WTC11 (cell line): ENCODE results near the gene ALDH8A1. TPM values are rescaled to one million over a fixed set of nuclear protein-coding genes. Genes with fewer than 3 reads are reported as not detected.
A peak's percentile ranks its signal among the peaks of the same experiment; 100 is the strongest.

Source experiments
- ATAC-seq: fragments of 200-7000 bp; cut with Tn5 transposase; 2 replicates; pipeline ENCODE4 v1.10.0; 2021; ENCODE audit warnings: mild to moderate bottlenecking, moderate library complexity
- Bru-seq: library from RNA; stranded (reverse); fragments of 400-500 nt; gene quantifications from one replicate; lab custom pipeline; 2021; lab: Mats Ljungman, UMichigan
- CTCF ChIA-PET: fragments of 300-600 bp; sonication (Branson Sonifier 250); formaldehyde crosslinking; loops from one replicate; lab custom pipeline; 2021; ENCODE audit warnings: antibody characterized with exemption; lab: Charles Lee
- POLR2A ChIA-PET: fragments of 350-600 bp; sonication (Branson Sonifier 250); formaldehyde crosslinking; loops from one replicate; lab custom pipeline; 2021; ENCODE audit warnings: antibody characterized with exemption; lab: Charles Lee
- DNase-seq: peaks from one replicate; pipeline ENCODE4 v3.0.0; 2021; ENCODE audit warnings: low spot score
- H3K27ac Mint-ChIP-seq: 2 replicates; pipeline ENCODE4 v1.8.0; 2021; ENCODE audit warnings: mixed read lengths
- H3K27me3 Mint-ChIP-seq: 2 replicates; pipeline ENCODE4 v1.8.0; 2021; ENCODE audit warnings: low read depth, mild to moderate bottlenecking, moderate library complexity, mixed read lengths
- H3K36me3 Mint-ChIP-seq: 2 replicates; pipeline ENCODE4 v1.8.0; 2021; ENCODE audit warnings: mixed read lengths
- H3K4me1 Mint-ChIP-seq: 2 replicates; pipeline ENCODE4 v1.8.0; 2022; ENCODE audit warnings: mixed read lengths
- H3K4me3 Mint-ChIP-seq: 2 replicates; pipeline ENCODE4 v1.8.0; 2021; ENCODE audit warnings: mild to moderate bottlenecking, moderate library complexity, mixed read lengths
- H3K9me3 Mint-ChIP-seq: 2 replicates; pipeline ENCODE4 v1.8.0; 2021; ENCODE audit warnings: mixed read lengths
- FOXK1 ChIP-seq: sonication (generic); formaldehyde crosslinking; IDR thresholded peaks from 2 replicates; pipeline ENCODE4 v1.8.0; 2022; ENCODE audit warnings: mild to moderate bottlenecking, moderate library complexity, missing genetic modification reagents
- NR3C1 ChIP-seq: sonication (generic); formaldehyde crosslinking; conservative IDR thresholded peaks from 2 replicates; pipeline ENCODE4 v1.8.1; 2023; ENCODE audit warnings: low read depth, mild to moderate bottlenecking, missing genetic modification reagents
- PRRX2 ChIP-seq: fragments of 250-450 bp; sonication (Bioruptor Pico); IDR thresholded peaks from 2 replicates; pipeline ENCODE4 v1.8.0; 2021; ENCODE audit warnings: mild to moderate bottlenecking
- RELA ChIP-seq: sonication (generic); formaldehyde crosslinking; IDR thresholded peaks from 2 replicates; pipeline ENCODE4 v1.8.1; 2022; ENCODE audit warnings: missing genetic modification reagents, mild to moderate bottlenecking, borderline replicate concordance
- TEAD4 ChIP-seq: sonication (generic); formaldehyde crosslinking; IDR thresholded peaks from 2 replicates; pipeline ENCODE4 v1.8.0; 2022; ENCODE audit warnings: mild to moderate bottlenecking, missing genetic modification reagents
- ZNF121 ChIP-seq: sonication (generic); formaldehyde crosslinking; IDR thresholded peaks from 2 replicates; pipeline ENCODE4 v1.8.0; 2023; ENCODE audit warnings: missing genetic modification reagents
- ZNF219 ChIP-seq: sonication (generic); formaldehyde crosslinking; IDR thresholded peaks from 2 replicates; pipeline ENCODE4 v1.8.0; 2023; ENCODE audit warnings: missing genetic modification reagents, mild to moderate bottlenecking, borderline replicate concordance
- long read RNA-seq, 3 experiments: library from RNA in 1 of 3; library from capped mRNA in 1 of 3; library from polyadenylated mRNA in 1 of 3; unstranded in 2 of 3; stranded (forward) in 1 of 3; transcript quantifications; one replicate each; pipeline ENCODE4 v2.0.0, GENCODE V29; 2021
- total RNA-seq: library from RNA; stranded (reverse); gene quantifications from 3 replicates; pipeline ENCODE4 v1.2.3, GENCODE V29; 2021
- TF ChIP-seq, protein P1 (sequence below): sonication (generic); formaldehyde crosslinking; IDR thresholded peaks from 2 replicates; pipeline ENCODE4 v1.8.0; 2022; ENCODE audit warnings: missing genetic modification reagents
- TF ChIP-seq, protein P2 (sequence below): sonication (generic); formaldehyde crosslinking; IDR thresholded peaks from 2 replicates; pipeline ENCODE4 v1.8.1; 2023; ENCODE audit warnings: mild to moderate bottlenecking, missing genetic modification reagents, moderate library complexity
- TF ChIP-seq, protein P3 (sequence below): sonication (generic); formaldehyde crosslinking; IDR thresholded peaks from 2 replicates; pipeline ENCODE4 v1.8.1; 2023; ENCODE audit warnings: mild to moderate bottlenecking, moderate library complexity, missing genetic modification reagents
- TF ChIP-seq, protein P4 (sequence below): sonication (generic); formaldehyde crosslinking; IDR thresholded peaks from 2 replicates; pipeline ENCODE4 v1.8.0; 2022; ENCODE audit warnings: mild to moderate bottlenecking, missing genetic modification reagents
- TF ChIP-seq, protein P5 (sequence below): sonication (generic); formaldehyde crosslinking; IDR thresholded peaks from 2 replicates; pipeline ENCODE4 v1.8.1; 2022; ENCODE audit warnings: low read depth, missing genetic modification reagents, borderline replicate concordance
- TF ChIP-seq, protein P6 (sequence below): sonication (generic); formaldehyde crosslinking; IDR thresholded peaks from 2 replicates; pipeline ENCODE4 v1.8.1; 2023; ENCODE audit warnings: mild to moderate bottlenecking, missing genetic modification reagents
- TF ChIP-seq, protein P7 (sequence below): sonication (generic); formaldehyde crosslinking; IDR thresholded peaks from 2 replicates; pipeline ENCODE4 v1.8.1; 2022; ENCODE audit warnings: low read depth, mild to moderate bottlenecking, moderate library complexity, missing genetic modification reagents, borderline replicate concordance
- TF ChIP-seq, protein P8 (sequence below): fragments of 250-450 bp; sonication (Bioruptor Pico); IDR thresholded peaks from 2 replicates; pipeline ENCODE4 v1.9.0; 2021; ENCODE audit warnings: mild to moderate bottlenecking, borderline replicate concordance

Gene ALDH8A1, protein sequence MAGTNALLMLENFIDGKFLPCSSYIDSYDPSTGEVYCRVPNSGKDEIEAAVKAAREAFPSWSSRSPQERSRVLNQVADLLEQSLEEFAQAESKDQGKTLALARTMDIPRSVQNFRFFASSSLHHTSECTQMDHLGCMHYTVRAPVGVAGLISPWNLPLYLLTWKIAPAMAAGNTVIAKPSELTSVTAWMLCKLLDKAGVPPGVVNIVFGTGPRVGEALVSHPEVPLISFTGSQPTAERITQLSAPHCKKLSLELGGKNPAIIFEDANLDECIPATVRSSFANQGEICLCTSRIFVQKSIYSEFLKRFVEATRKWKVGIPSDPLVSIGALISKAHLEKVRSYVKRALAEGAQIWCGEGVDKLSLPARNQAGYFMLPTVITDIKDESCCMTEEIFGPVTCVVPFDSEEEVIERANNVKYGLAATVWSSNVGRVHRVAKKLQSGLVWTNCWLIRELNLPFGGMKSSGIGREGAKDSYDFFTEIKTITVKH
- 0.17 to 0.46 TPM (median 0.23 TPM) in 3 replicates for total RNA-seq
- percentile 25 among the genes with signal in this experiment for Bru-seq, nascent RNA
- long read RNA-seq, experiment 1: 0 reads
- long read RNA-seq, experiment 2, partial matches to known transcripts: 0 of 1 reads
- long read RNA-seq, experiment 2, other reads (novel, unspliced or antisense): 1 of 1 reads
- long read RNA-seq, experiment 3: 0 reads

DNA sequence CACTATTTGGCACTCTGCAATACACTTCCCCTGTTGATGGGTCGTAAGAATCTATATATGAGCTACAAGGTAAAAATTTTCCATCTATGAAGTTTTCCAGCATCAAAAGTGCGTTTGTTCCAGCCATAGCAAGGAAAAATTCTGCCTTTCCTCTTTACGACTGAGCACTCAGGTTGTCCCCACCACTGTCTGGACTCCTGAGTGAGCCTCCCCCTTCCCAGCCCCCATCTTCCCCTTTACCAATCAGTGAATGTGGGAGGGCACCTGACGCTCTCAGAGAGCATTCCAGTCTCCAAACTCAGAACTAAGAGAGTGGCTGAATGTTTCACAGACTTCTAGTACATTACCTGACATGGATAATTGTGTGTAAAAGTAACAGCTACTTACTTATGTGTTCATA is at the start of gene ALDH8A1:
TSS of gene ALDH8A1 (minus strand) at position 175 of the 400 bp plus-strand sequence. CDS start at position 127, 48 bp downstream.
- no peaks in the 10 kb centered on the region for H3K27me3 Mint-ChIP-seq
- H3K36me3 Mint-ChIP-seq: no peaks in the 10 kb centered on the region
- H3K4me1 Mint-ChIP-seq: peaks cover 5% of the 10 kb centered on the region; the same call in 1 of the 2 replicates
- no peak for DNase-seq
- POLR2A ChIA-PET: no interaction called here
- no peak for TF ChIP-seq PRRX2 (CRISPR knock-in tag)
- TF ChIP-seq, protein P1, sequence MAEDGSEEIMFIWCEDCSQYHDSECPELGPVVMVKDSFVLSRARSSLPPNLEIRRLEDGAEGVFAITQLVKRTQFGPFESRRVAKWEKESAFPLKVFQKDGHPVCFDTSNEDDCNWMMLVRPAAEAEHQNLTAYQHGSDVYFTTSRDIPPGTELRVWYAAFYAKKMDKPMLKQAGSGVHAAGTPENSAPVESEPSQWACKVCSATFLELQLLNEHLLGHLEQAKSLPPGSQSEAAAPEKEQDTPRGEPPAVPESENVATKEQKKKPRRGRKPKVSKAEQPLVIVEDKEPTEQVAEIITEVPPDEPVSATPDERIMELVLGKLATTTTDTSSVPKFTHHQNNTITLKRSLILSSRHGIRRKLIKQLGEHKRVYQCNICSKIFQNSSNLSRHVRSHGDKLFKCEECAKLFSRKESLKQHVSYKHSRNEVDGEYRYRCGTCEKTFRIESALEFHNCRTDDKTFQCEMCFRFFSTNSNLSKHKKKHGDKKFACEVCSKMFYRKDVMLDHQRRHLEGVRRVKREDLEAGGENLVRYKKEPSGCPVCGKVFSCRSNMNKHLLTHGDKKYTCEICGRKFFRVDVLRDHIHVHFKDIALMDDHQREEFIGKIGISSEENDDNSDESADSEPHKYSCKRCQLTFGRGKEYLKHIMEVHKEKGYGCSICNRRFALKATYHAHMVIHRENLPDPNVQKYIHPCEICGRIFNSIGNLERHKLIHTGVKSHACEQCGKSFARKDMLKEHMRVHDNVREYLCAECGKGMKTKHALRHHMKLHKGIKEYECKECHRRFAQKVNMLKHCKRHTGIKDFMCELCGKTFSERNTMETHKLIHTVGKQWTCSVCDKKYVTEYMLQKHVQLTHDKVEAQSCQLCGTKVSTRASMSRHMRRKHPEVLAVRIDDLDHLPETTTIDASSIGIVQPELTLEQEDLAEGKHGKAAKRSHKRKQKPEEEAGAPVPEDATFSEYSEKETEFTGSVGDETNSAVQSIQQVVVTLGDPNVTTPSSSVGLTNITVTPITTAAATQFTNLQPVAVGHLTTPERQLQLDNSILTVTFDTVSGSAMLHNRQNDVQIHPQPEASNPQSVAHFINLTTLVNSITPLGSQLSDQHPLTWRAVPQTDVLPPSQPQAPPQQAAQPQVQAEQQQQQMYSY (CRISPR knock-in tag): no peak
- TF ChIP-seq, protein P2, sequence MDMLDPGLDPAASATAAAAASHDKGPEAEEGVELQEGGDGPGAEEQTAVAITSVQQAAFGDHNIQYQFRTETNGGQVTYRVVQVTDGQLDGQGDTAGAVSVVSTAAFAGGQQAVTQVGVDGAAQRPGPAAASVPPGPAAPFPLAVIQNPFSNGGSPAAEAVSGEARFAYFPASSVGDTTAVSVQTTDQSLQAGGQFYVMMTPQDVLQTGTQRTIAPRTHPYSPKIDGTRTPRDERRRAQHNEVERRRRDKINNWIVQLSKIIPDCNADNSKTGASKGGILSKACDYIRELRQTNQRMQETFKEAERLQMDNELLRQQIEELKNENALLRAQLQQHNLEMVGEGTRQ: no peak
- TF ChIP-seq, protein P3, sequence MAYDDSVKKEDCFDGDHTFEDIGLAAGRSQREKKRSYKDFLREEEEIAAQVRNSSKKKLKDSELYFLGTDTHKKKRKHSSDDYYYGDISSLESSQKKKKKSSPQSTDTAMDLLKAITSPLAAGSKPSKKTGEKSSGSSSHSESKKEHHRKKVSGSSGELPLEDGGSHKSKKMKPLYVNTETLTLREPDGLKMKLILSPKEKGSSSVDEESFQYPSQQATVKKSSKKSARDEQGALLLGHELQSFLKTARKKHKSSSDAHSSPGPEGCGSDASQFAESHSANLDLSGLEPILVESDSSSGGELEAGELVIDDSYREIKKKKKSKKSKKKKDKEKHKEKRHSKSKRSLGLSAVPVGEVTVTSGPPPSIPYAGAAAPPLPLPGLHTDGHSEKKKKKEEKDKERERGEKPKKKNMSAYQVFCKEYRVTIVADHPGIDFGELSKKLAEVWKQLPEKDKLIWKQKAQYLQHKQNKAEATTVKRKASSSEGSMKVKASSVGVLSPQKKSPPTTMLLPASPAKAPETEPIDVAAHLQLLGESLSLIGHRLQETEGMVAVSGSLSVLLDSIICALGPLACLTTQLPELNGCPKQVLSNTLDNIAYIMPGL (CRISPR knock-in tag): no peak
- TF ChIP-seq, protein P4, sequence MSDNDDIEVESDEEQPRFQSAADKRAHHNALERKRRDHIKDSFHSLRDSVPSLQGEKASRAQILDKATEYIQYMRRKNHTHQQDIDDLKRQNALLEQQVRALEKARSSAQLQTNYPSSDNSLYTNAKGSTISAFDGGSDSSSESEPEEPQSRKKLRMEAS (CRISPR knock-in tag): no peak
- no peak for TF ChIP-seq RELA (CRISPR knock-in tag)
- TF ChIP-seq, protein P5, sequence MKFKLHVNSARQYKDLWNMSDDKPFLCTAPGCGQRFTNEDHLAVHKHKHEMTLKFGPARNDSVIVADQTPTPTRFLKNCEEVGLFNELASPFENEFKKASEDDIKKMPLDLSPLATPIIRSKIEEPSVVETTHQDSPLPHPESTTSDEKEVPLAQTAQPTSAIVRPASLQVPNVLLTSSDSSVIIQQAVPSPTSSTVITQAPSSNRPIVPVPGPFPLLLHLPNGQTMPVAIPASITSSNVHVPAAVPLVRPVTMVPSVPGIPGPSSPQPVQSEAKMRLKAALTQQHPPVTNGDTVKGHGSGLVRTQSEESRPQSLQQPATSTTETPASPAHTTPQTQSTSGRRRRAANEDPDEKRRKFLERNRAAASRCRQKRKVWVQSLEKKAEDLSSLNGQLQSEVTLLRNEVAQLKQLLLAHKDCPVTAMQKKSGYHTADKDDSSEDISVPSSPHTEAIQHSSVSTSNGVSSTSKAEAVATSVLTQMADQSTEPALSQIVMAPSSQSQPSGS (CRISPR knock-in tag): no peak
- TF ChIP-seq, protein P6, sequence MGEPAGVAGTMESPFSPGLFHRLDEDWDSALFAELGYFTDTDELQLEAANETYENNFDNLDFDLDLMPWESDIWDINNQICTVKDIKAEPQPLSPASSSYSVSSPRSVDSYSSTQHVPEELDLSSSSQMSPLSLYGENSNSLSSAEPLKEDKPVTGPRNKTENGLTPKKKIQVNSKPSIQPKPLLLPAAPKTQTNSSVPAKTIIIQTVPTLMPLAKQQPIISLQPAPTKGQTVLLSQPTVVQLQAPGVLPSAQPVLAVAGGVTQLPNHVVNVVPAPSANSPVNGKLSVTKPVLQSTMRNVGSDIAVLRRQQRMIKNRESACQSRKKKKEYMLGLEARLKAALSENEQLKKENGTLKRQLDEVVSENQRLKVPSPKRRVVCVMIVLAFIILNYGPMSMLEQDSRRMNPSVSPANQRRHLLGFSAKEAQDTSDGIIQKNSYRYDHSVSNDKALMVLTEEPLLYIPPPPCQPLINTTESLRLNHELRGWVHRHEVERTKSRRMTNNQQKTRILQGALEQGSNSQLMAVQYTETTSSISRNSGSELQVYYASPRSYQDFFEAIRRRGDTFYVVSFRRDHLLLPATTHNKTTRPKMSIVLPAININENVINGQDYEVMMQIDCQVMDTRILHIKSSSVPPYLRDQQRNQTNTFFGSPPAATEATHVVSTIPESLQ (CRISPR knock-in tag): no peak
- TF ChIP-seq ZNF219 (CRISPR knock-in tag): no peak
- no peak for TF ChIP-seq TEAD4 (CRISPR knock-in tag)
- TF ChIP-seq ZNF121 (CRISPR knock-in tag): no peak
- TF ChIP-seq, protein P7, sequence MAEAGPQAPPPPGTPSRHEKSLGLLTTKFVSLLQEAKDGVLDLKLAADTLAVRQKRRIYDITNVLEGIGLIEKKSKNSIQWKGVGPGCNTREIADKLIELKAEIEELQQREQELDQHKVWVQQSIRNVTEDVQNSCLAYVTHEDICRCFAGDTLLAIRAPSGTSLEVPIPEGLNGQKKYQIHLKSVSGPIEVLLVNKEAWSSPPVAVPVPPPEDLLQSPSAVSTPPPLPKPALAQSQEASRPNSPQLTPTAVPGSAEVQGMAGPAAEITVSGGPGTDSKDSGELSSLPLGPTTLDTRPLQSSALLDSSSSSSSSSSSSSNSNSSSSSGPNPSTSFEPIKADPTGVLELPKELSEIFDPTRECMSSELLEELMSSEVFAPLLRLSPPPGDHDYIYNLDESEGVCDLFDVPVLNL (CRISPR knock-in tag): no peak
- TF ChIP-seq, protein P8, sequence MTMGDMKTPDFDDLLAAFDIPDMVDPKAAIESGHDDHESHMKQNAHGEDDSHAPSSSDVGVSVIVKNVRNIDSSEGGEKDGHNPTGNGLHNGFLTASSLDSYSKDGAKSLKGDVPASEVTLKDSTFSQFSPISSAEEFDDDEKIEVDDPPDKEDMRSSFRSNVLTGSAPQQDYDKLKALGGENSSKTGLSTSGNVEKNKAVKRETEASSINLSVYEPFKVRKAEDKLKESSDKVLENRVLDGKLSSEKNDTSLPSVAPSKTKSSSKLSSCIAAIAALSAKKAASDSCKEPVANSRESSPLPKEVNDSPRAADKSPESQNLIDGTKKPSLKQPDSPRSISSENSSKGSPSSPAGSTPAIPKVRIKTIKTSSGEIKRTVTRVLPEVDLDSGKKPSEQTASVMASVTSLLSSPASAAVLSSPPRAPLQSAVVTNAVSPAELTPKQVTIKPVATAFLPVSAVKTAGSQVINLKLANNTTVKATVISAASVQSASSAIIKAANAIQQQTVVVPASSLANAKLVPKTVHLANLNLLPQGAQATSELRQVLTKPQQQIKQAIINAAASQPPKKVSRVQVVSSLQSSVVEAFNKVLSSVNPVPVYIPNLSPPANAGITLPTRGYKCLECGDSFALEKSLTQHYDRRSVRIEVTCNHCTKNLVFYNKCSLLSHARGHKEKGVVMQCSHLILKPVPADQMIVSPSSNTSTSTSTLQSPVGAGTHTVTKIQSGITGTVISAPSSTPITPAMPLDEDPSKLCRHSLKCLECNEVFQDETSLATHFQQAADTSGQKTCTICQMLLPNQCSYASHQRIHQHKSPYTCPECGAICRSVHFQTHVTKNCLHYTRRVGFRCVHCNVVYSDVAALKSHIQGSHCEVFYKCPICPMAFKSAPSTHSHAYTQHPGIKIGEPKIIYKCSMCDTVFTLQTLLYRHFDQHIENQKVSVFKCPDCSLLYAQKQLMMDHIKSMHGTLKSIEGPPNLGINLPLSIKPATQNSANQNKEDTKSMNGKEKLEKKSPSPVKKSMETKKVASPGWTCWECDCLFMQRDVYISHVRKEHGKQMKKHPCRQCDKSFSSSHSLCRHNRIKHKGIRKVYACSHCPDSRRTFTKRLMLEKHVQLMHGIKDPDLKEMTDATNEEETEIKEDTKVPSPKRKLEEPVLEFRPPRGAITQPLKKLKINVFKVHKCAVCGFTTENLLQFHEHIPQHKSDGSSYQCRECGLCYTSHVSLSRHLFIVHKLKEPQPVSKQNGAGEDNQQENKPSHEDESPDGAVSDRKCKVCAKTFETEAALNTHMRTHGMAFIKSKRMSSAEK: no peak
- no peak for TF ChIP-seq NR3C1 (CRISPR knock-in tag)
- no peak for TF ChIP-seq FOXK1 (CRISPR knock-in tag)
- TF ChIP-seq, all 79 proteins: peak for 0
- CTCF ChIA-PET: interaction anchor here (1.0 kb wide), 1 partner anchor 9 kb away, joined by 4 read pairs; no protein-coding TSS in a partner anchor
- Mint-ChIP-seq H3K27ac (no peak within 1 kb of the TSS), H3K9me3 (0 out of 2 replicates have a peak, but pooled peaks cover 4% of the 10 kb centered on the region), H3K4me3 (no peak within 1 kb of the TSS)
- ATAC-seq: peak; percentile 84
